Activated B cell treated with CpG ODN at 0.5 μM for 24 hours (primary cell): ENCODE results near the gene NFKBIZ. TPM values are rescaled to one million over a fixed set of nuclear protein-coding genes. Genes with fewer than 3 reads are reported as not detected.

Source experiments
- ATAC-seq: fragments of 200-7000 bp; cut with Tn5 transposase; one replicate; pipeline ENCODE4 v1.10.0; 2021; ENCODE audit warnings: low read depth, mild to moderate bottlenecking, moderate library complexity
- CTCF ChIA-PET: fragments of 350-600 bp; sonication (Branson Sonifier 250); formaldehyde crosslinking; loops from one replicate; lab custom pipeline; 2021; ENCODE audit warnings: antibody characterized with exemption; lab: Charles Lee
- POLR2A ChIA-PET: fragments of 350-600 bp; sonication (Branson Sonifier 250); formaldehyde crosslinking; loops from one replicate; lab custom pipeline; 2021; ENCODE audit warnings: antibody characterized with exemption; lab: Charles Lee
- DNase-seq: peaks from one replicate; pipeline ENCODE4 v3.0.0; 2022
- H3K27ac Mint-ChIP-seq: one replicate; pipeline ENCODE4 v1.8.0; 2020; ENCODE audit warnings: mixed read lengths
- H3K27me3 Mint-ChIP-seq: one replicate; pipeline ENCODE4 v1.8.0; 2021; ENCODE audit warnings: mixed read lengths
- H3K36me3 Mint-ChIP-seq: one replicate; pipeline ENCODE4 v1.8.0; 2021; ENCODE audit warnings: low read depth, mixed read lengths
- H3K4me1 Mint-ChIP-seq: one replicate; pipeline ENCODE4 v1.8.0; 2021; ENCODE audit warnings: mixed read lengths
- H3K4me3 Mint-ChIP-seq: one replicate; pipeline ENCODE4 v1.8.0; 2020; ENCODE audit warnings: mild to moderate bottlenecking, mixed read lengths
- H3K9me3 Mint-ChIP-seq: one replicate; pipeline ENCODE4 v1.8.0; 2020; ENCODE audit warnings: mixed read lengths
- CTCF ChIP-seq: fragments of 200-600 bp; IDR thresholded peaks from one replicate; pipeline ENCODE4 v1.8.0; 2022; ENCODE audit warnings: antibody characterized with exemption, mild to moderate bottlenecking
- intact Hi-C: fragments of 100-400 bp; cut with micrococcal nuclease; formaldehyde crosslinking; loops from one replicate; pipeline ENCODE4 v1.15.1; 2024
- total RNA-seq: library from RNA; stranded (reverse); gene quantifications from 2 replicates; pipeline ENCODE4 v1.2.3, GENCODE V29; 2022

The NFKBIZ gene
- total RNA-seq, 1 donor from 2014 or later: 421 TPM

GRCh38 chr3:101867996-101868395 is 18.7 kb downstream of the NFKBIZ start:
- Mint-ChIP-seq H3K4me3 (no peak overlapping the region), H3K4me1 (peaks cover 41% of the 10 kb centered on the region), H3K36me3 (peaks cover 6% of the 10 kb centered on the region), H3K27me3 (no peaks in the 10 kb centered on the region), H3K9me3 (no peaks in the 10 kb centered on the region), H3K27ac (peak overlapping the region; percentile 31)
- ChIA-PET POLR2A (interaction anchor here (0.7 to 2.2 kb wide), 13 partner anchors 8 to 313 kb away, joined by 3 to 12 read pairs (median 4); no protein-coding TSS in a partner anchor), CTCF (interaction anchor here (1.2 to 1.8 kb wide), 2 partner anchors 69 to 361 kb away, joined by 3 to 4 read pairs; no protein-coding TSS in a partner anchor)
- ATAC-seq: no peak
- DNase-seq: no peak
- TF ChIP-seq CTCF: no peak
- intact Hi-C loops: no loop called here

GRCh38 chr3:101868534-101869464 is 19.5 kb downstream of the NFKBIZ start:
- H3K4me3 Mint-ChIP-seq: no peak overlapping the region
- ATAC-seq (peak; percentile 68), DNase-seq (no peak)
- no peak for TF ChIP-seq CTCF
- CTCF ChIA-PET: interaction anchor here (1.1 to 1.8 kb wide), 2 partner anchors 68 to 356 kb away, joined by 4 read pairs; no protein-coding TSS in a partner anchor
- peaks cover 2% of the 10 kb centered on the region for H3K36me3 Mint-ChIP-seq
- H3K9me3 Mint-ChIP-seq: peaks cover 2% of the 10 kb centered on the region
- H3K4me1 Mint-ChIP-seq: peaks cover 38% of the 10 kb centered on the region
- no peaks in the 10 kb centered on the region for H3K27me3 Mint-ChIP-seq
- intact Hi-C loops: no loop called here
- peak overlapping the region; percentile 31 for H3K27ac Mint-ChIP-seq
- POLR2A ChIA-PET: interaction anchor here (0.7 to 2.2 kb wide), 7 partner anchors 9 to 313 kb away, joined by 3 to 12 read pairs (median 4); no protein-coding TSS in a partner anchor

- no peak for ATAC-seq
- no peaks in the 10 kb centered on the region for H3K36me3 Mint-ChIP-seq
- intact Hi-C loops: no loop called here
- no peaks in the 10 kb centered on the region for H3K27me3 Mint-ChIP-seq
- peaks cover 40% of the 10 kb centered on the region for H3K4me1 Mint-ChIP-seq
- ChIA-PET POLR2A (interaction anchor here (0.7 kb wide), 1 partner anchor 231 kb away, joined by 4 read pairs; no protein-coding TSS in a partner anchor), CTCF (no interaction called here)
- H3K27ac Mint-ChIP-seq: no peak overlapping the region
- peaks cover 2% of the 10 kb centered on the region for H3K9me3 Mint-ChIP-seq
- TF ChIP-seq CTCF: no peak
- no peak for DNase-seq
- H3K4me3 Mint-ChIP-seq: no peak overlapping the region
These were observed 20.8 kb downstream of the NFKBIZ start for GRCh38 chr3:101870138-101870537.

GRCh38 chr3:101873619-101874018 is 24.3 kb downstream of the NFKBIZ start:
- intact Hi-C loops: no loop called here
- Mint-ChIP-seq H3K27me3 (no peaks in the 10 kb centered on the region), H3K9me3 (peaks cover 2% of the 10 kb centered on the region), H3K4me3 (no peak overlapping the region), H3K4me1 (peaks cover 44% of the 10 kb centered on the region), H3K27ac (no peak overlapping the region), H3K36me3 (no peaks in the 10 kb centered on the region)
- POLR2A ChIA-PET: interaction anchor here (0.9 kb wide), 1 partner anchor 21 kb away, joined by 4 read pairs; no protein-coding TSS in a partner anchor
- no peak for TF ChIP-seq CTCF
- CTCF ChIA-PET: no interaction called here
- no peak for ATAC-seq
- DNase-seq: no peak

- Mint-ChIP-seq H3K9me3 (peaks cover 2% of the 10 kb centered on the region), H3K36me3 (no peaks in the 10 kb centered on the region), H3K27ac (peak overlapping the region; percentile 81), H3K4me3 (peak overlapping the region; percentile 21), H3K4me1 (peaks cover 51% of the 10 kb centered on the region), H3K27me3 (no peaks in the 10 kb centered on the region)
- ATAC-seq (peak; percentile 72), DNase-seq (no peak)
- intact Hi-C loops: loop anchor here (1.0 to 2.0 kb wide), 2 partner anchors 15 to 23 kb away; no protein-coding TSS in a partner anchor
- POLR2A ChIA-PET: interaction anchor here (0.7 to 2.3 kb wide), 12 partner anchors 9 to 349 kb away, joined by 3 to 15 read pairs (median 6); partner anchors contain the start of gene NFKBIZ
- CTCF ChIA-PET: interaction anchor here (0.8 to 1.4 kb wide), 2 partner anchors 60 to 66 kb away, joined by 3 to 4 read pairs; no protein-coding TSS in a partner anchor
- no peak for TF ChIP-seq CTCF
These were observed 26.8 kb downstream of the NFKBIZ start for GRCh38 chr3:101876142-101876541.
